ENCODE results near the gene TSN.
"Not testable (repeated sequence)": the region's sequence is repeated elsewhere in the genome, so short reads cannot be mapped to it uniquely, and the experiment has no call there.

TSN gene

DNA sequence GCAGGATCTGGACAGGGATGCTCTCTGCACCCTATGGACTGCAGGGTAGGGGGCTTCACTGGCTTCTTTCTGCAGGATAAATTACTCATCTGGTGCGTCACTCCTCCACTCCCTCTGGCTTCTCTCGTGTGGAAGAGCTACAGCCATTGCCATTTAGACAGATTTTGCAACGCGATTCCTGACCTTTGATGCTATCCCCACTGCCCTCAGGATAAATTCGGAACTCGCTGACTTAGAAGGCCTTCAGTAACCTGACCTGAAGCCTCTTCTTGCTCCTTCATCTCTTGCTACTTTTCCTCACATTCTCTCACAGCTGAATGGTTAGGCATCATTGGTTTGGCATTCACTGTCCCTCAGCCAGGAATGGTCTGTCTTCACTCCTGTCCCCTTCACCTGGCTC is 24.1 kb upstream of the TSN start:
- no peak overlapping the region for H3K4me3 ChIP-seq (ENCODE audit: low read depth, low read length)
- DNase-seq (ENCODE audit: low read depth) = no peak
- TF ChIP-seq, protein P1, sequence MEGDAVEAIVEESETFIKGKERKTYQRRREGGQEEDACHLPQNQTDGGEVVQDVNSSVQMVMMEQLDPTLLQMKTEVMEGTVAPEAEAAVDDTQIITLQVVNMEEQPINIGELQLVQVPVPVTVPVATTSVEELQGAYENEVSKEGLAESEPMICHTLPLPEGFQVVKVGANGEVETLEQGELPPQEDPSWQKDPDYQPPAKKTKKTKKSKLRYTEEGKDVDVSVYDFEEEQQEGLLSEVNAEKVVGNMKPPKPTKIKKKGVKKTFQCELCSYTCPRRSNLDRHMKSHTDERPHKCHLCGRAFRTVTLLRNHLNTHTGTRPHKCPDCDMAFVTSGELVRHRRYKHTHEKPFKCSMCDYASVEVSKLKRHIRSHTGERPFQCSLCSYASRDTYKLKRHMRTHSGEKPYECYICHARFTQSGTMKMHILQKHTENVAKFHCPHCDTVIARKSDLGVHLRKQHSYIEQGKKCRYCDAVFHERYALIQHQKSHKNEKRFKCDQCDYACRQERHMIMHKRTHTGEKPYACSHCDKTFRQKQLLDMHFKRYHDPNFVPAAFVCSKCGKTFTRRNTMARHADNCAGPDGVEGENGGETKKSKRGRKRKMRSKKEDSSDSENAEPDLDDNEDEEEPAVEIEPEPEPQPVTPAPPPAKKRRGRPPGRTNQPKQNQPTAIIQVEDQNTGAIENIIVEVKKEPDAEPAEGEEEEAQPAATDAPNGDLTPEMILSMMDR (IDR thresholded peaks at IDR 0.05; ENCODE audit: insufficient read depth, low read depth, low read length, missing control alignments) = no peak

DNA sequence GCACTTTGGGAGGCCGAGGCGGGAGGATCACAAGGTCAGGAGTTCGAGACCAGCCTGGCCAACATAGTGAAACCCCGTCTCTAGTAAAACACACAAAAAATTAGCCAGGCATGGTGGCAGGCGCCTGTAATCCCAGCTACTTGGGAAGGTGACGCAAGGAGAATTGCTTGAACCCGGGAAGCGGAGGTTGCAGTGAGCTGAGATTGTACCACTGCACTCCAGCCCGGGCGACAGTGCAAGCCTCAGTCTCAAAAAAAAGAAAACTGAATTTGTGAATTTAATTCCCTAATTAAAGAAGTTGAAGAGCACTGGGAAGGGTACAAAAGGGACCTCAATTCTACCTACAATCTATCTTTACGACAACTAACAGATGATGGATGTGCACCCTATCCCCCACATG is 20.9 kb upstream of the TSN start:
- not testable (repeated sequence) for DNase-seq (ENCODE audit: low read depth); H3K4me3 ChIP-seq (ENCODE audit: low read depth, low read length)

DNA sequence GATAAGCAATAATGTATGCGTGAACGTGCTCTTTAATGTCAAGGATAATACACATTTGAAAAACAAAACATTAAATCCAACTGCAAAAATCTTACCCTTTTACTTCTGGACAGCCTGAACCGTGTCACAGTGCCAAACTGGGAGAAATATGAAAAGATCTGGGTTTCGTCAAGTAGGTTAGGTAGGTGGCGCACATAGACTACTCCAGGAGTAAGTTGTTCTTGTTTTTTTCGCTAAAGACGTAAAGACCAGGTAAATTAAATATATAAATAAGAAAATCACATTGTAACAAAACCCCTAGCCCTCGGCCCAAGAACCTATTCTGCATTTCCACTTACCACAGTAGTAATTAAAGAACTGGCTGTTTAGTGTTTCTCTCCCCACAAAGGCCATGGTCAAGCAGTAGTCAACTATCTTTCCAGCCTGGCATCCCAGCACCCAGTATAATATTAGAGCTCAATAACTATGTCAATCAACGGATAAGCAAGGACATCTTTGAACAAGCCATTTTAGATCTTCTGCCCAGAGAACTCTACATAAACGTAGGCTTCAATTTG is 19.9 kb upstream of the TSN start:
- TF ChIP-seq, protein P1 (IDR thresholded peaks at IDR 0.05; ENCODE audit: insufficient read depth, low read depth, low read length, missing control alignments) = no peak
- peak overlapping the region; percentile 77 for H3K4me3 ChIP-seq (ENCODE audit: low read depth, low read length)
- DNase-seq (ENCODE audit: low read depth) = peak; percentile 26

DNA sequence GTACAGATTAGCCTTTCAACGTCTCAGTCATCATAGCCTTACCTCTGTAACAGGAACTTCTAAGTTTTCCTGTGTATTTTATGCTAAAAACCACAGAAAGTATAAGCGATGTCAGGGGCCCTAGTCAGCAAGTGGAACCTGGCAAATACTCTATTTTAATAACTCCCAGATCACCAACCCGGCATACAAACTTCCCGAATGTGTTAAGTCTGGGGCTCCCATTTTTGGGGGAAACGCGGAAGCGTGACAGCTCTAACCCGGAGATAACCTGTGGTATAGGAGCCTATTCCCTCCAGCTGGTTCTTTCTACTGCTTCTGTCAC is 19.4 kb upstream of the TSN start:
- peak overlapping the region; percentile 77 for H3K4me3 ChIP-seq (ENCODE audit: low read depth, low read length)
- TF ChIP-seq, protein P1 (IDR thresholded peaks at IDR 0.05; ENCODE audit: insufficient read depth, low read depth, low read length, missing control alignments) = no peak
- DNase-seq (ENCODE audit: low read depth) = no peak

DNA sequence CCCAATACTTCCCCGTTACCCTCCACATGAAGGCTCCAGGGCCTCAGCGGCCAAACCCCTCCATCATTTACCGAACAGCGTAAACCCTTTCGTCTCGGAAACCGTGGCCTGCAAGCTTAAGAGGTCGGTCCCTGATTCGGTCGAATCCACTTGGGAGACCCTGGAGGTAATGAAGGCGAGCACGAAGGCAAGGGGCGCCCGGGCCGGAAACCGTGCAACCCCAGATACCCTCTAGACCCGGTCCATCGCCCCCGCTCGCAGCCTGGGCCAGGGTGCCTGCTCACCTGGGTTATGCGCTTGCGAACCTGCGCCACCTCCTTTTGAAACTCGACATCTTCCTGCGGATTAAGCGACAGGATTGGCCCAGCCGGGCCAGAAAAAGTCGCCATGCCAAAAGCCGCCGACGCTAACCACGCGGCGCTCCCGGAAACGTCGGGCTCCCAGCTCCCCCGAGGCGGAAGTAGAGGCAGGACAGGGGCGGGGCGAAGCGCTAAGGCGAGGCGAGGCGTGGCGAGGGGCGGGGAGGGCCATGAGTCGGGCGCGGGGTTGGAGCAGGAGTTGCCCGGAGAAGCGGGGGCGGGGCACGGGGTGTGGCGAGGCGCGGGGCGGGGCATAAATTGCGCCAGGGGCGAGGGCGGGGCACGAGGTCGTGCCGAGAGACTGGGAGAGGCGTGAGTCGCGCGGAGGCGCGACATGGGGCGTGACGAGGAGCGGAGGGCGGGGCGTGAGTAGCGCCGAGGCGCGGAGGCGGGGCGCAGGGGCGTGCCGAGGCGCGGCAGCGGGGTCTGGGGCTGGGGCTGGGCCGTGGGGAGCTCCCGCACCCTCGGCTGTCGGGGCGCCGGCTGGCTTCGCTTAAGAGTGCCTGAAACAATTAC is 18.8 kb upstream of the TSN start, which contains the start of gene NIFK:
TSS of gene NIFK (minus strand) at position 414 of the 875 bp plus-strand sequence. CDS start at position 389, 25 bp downstream.
- TF ChIP-seq, protein P1 (IDR thresholded peaks at IDR 0.05; ENCODE audit: insufficient read depth, low read depth, low read length, missing control alignments) = no peak
- DNase-seq (ENCODE audit: low read depth) = peak; percentile 99

DNA sequence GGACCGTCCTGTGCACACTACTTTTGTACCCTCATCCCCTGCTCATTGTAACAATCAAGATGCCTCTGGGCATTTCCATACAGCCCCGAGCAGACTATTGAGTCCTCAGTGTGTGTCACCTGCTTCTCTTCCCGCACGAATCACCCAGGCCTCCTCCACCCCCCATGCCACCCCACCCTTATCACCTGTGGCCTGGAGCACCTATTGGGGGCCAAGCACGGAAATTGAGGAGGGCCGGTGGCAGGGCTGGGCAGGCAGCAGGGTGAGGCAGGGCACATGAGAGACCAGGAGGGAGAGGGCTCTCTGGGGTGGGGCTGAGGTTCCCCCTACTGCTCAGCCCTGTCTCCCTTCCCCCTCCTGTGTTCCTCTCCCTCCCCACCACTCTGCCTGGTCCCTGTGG is 14.5 kb upstream of the TSN start:
- TF ChIP-seq, protein P1 (IDR thresholded peaks at IDR 0.05; ENCODE audit: insufficient read depth, low read depth, low read length, missing control alignments) = no peak
- no peak overlapping the region for H3K4me3 ChIP-seq (ENCODE audit: low read depth, low read length)
- DNase-seq (ENCODE audit: low read depth) = no peak

More for the DNA sequence above, 18.8 kb upstream of the TSN start, which contains the start of gene NIFK:
- H3K4me3 ChIP-seq (ENCODE audit: low read depth, low read length) = peak within 1 kb of the TSS; percentile 77

DNA sequence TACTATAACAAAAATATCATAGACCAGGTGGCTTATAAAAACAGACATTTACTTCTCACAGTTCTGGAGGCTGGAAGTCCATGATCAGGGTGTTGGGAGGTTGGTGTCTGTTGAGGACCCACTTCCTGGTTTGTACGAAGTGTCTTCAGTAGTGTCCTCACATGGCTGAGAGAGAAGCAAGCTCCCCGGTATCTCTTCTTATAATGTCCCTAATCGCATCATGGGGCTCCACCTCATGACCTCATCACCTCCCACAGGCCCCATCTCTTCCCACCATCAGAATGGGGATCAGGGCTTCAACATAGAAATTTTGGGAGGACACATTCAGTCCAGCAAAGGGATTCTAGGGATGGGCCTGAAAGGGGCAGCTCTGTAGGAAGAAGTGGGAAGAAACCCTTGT is 14.0 kb upstream of the TSN start:
- no peak for DNase-seq (ENCODE audit: low read depth)
- TF ChIP-seq, protein P1 (IDR thresholded peaks at IDR 0.05; ENCODE audit: insufficient read depth, low read depth, low read length, missing control alignments) = no peak
- no peak overlapping the region for H3K4me3 ChIP-seq (ENCODE audit: low read depth, low read length)
